ENCODE data around the gene TAF4.

TAF4 gene

DNA sequence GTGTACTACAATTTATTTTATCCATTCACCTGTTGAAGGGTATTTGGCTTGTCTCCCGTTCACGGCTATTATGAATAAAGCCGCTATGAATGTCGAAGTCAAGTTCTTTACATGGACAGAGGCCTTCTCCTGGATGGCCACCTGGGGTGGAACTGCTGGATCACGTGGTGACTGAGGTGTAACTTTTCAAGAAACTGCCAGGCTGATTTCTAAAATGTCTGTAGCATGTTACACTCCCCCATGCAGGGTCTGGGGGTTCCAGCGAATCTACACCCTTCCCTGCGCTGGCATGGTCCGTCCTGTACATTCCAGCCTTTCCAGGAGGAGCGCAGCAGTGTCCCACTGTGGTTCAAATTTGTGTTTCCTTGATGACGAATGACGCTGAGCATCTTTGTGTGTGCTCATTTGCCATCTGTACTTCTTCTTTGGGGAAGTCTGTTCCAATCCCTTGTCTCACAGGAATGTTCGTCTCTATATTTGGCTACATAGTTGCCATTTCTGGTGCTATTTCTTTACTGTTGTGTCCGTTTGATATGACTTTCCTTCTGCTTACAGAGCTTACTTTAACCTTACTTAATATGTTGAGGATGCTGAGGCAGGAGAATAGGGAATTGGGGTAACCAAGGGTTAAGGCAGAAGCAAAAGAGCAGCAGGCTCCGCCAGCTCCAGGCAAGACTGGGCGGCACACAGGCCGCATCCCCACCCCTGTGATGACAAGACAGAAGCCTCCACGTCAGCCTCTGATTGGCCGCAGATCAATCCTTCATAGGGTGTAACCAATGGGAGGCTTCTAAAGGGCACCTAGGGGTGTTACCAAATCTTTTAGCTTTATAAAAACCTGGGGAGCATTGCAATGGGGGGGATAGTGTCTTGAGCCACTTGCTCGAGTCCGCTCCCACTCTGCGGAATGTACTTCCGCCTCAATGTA, 106.6 kb downstream of the TAF4 start:
- TF ChIP-seq TAF1 (IDR thresholded peaks at IDR 0.05; ENCODE audit: borderline replicate concordance, low read depth, low read length) (no peak), POLR2A (IDR thresholded peaks at IDR 0.05; ENCODE audit: low read depth, low read length) (no peak), POLR2AphosphoS5 (IDR thresholded peaks at IDR 0.05; ENCODE audit: low read depth, low read length) (no peak)
- no peak for FAIRE-seq
- no peak for DNase-seq (ENCODE audit: insufficient read length)

DNA sequence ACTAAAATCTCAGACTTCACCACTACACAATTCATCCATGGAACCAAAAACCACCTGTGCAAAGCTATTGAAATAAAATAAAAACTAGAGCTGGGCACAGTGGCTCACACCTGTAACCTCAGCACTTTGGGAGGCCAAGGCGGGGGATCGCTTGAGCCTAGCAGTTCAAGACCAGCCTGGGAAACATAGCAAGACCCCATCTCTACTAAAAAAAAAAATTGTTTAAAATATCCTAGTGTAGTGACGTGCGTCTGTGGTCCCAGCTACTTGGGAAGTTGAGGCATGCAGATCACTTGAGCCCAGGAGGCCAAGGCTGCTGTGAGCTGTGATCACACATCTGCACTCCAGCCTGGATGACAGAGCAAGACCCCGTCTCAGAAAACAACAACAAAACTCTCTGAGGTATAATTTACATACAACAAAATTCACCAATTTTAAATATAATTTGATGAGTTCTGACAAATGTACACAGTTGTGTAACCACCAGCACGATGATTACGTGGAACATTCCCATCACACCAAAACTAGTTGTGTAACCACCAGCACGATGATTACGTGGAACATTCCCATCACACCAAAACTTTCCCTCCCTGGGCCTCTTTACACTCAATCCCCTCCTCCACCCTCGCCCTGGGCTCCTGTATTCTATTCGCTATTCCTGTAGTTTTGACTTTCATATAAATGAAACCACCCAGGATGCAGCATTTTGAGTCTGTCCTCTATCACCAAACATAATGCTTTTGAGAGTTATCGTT, 107.5 kb downstream of the TAF4 start:
- no peak for DNase-seq (ENCODE audit: insufficient read length)
- no peak for TF ChIP-seq POLR2AphosphoS5 (IDR thresholded peaks at IDR 0.05; ENCODE audit: low read depth, low read length)
- no peak for TF ChIP-seq TAF1 (IDR thresholded peaks at IDR 0.05; ENCODE audit: borderline replicate concordance, low read depth, low read length)
- no peak for FAIRE-seq

DNA sequence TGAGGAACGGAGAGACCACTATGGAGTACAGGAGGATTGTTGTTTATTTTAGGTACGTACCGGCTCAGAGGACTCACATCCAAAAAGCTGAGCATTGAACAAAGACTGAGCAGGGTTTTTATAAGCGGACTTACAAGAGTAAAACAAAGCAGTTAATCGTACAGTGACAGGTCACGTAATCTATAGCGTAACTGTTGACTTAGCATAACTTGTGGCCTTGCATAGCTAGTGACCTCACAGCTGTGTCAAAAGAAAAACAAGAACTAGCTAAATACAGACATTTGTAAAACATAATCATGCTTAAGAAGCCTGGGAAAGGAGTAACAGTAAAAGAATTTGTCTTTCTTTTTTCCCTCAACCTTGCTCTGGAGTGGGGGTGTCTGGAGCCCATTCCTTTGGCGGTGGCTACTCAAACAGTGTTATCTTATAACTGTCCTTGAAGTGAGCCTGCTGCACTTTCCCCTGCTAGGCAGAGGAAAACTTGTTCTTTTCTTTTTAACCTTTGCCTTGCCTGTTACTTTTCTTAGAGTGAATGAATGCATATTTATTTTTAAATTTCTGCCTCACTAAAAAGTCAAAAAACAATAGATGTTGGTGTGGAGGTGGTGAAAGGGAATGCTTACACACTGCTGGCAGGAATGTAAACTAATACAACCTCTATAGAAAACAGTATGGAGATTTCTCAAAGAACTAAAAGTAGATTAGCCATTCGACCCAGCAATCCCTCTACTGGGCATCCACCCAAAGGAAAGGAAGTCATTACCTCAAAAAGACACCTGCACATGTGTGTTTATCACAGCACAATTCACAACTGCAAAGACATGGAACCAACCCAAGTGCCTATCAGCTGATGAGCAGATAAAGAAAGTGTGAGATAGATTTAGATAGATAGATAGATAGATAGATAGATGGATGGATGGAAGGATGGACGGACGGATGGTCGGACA, 109.0 kb downstream of the TAF4 start:
- FAIRE-seq (no peak), DNase-seq (ENCODE audit: insufficient read length) (no peak)
- no peak for TF ChIP-seq POLR2AphosphoS5 (IDR thresholded peaks at IDR 0.05; ENCODE audit: low read depth, low read length)
- no peak for TF ChIP-seq POLR2A (IDR thresholded peaks at IDR 0.05; ENCODE audit: low read depth, low read length)
- no peak for TF ChIP-seq TAF1 (IDR thresholded peaks at IDR 0.05; ENCODE audit: borderline replicate concordance, low read depth, low read length)

DNA sequence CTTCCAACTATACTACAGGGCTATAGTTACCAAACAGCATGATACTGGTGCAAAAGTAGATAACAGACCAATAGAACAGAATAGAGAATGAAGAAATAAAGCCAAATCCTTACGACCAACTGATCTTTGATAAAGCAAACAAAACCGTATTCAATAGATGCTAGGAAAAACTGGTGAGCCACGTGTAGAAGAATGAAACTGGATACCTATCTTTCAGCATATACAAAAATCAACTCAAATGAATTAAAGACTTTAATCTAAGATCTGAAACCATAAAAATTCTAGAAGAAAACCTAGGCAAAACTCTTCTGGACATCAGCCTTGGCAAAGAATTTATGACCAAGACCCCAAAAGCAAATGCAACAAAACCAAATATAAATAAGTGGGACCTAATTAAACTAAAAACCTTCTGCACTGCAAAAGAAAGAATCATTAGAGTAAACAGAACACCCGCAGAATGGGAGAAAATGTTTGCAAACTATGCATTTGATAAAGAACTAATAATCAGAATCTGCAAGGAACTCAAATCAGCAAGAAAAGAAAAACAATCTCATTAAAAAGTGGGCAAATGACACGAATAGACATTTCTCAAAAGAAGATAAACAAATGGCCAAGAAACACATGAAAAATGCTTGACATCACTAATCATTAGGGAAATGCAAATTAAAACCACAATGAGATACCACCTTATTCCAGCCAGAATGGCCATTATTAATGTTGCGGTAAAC, 109.8 kb downstream of the TAF4 start:
- TF ChIP-seq POLR2A (IDR thresholded peaks at IDR 0.05; ENCODE audit: low read depth, low read length) (no peak), POLR2AphosphoS5 (IDR thresholded peaks at IDR 0.05; ENCODE audit: low read depth, low read length) (no peak), TAF1 (IDR thresholded peaks at IDR 0.05; ENCODE audit: borderline replicate concordance, low read depth, low read length) (no peak)
- DNase-seq (ENCODE audit: insufficient read length) (no peak), FAIRE-seq (no peak)

DNA sequence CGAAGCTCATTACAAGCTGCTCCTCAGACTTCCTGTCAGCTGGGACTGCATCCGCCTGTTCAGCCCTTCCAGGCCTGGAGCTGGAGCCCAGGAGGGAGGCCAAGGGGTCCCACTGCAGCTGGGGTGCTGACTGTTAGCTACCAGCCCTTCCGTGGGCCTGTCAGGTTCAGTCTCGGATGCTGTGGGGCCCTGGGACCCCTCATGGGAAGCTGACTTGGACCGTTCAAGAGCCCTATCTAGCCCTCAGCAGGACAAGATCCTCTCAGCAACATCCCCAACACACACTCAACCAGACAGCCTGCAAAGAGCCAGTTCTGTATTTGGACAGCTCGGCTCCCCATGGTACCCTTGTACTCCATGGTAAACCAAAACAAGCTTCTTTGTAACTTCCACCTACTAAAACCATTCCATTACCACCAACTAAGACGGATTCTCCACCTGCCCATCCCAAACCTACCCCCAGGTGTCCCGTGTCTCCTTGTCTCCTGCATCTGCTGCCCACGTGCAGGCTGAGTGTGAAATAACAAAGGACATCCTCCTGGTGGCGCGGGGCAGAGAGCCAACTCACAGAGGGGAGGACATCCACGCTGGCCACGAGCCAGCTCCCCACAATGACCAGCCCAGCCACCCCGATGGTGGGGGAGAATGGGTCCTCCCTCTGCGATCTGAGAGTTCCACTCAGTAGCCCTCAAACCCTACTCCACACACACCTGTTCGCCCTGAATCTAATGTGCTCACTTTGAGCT, 111.2 kb downstream of the TAF4 start:
- no peak for FAIRE-seq
- TF ChIP-seq POLR2AphosphoS5 (IDR thresholded peaks at IDR 0.05; ENCODE audit: low read depth, low read length) (no peak), TAF1 (IDR thresholded peaks at IDR 0.05; ENCODE audit: borderline replicate concordance, low read depth, low read length) (no peak), POLR2A (IDR thresholded peaks at IDR 0.05; ENCODE audit: low read depth, low read length) (no peak)

DNA sequence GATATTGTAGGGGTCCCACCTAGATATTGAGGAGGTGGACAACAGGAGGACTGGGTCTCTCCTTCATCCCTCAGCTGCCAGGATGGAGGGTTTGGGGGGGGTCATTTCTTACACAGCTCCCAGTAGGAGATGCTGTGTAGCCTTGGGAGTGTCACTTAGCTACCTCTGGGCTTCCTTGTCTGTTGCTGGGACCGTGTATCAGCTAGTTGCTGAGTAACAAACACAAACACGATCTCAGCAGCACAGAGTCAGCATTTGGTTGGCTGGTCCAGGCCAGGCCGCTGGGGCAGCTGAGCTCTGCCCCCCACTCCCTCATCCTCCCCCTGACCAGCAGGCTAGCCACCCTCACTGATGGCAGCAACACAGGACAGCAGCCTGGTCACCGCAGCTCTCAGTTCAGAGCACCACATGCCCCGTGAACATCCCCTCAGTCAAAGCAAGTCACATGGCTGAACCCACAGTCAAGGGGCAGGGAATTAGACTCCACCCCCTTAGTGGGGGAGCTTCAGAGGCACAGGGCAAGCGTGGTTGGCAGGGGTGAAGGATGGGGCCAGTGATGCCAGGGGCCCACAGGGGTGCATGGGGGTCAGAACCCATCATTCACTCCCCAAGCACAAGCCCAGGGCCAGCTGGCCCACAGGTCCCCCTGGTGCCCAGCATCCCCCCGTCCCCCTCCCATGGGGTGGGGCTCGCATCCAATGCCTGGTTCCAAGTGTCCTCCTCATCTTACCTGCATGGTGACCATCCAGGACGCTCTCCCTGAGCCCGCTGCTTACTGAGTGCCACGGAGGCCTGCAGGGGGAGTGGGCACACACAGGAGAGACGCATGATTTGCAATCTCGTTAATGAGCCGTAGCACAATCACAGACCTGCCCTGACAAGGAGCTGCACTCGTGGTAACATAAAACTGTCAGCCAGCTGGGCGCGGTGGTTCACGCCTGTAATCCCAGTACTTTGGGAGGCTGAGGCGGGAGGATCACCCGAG, 112.4 kb downstream of the TAF4 start:
- no peak for FAIRE-seq
- TF ChIP-seq TAF1 (IDR thresholded peaks at IDR 0.05; ENCODE audit: borderline replicate concordance, low read depth, low read length) (no peak), POLR2A (IDR thresholded peaks at IDR 0.05; ENCODE audit: low read depth, low read length) (no peak)
- no peak for DNase-seq (ENCODE audit: insufficient read length)

More for the DNA sequence above, 111.2 kb downstream of the TAF4 start:
- no peak for DNase-seq (ENCODE audit: insufficient read length)

DNA sequence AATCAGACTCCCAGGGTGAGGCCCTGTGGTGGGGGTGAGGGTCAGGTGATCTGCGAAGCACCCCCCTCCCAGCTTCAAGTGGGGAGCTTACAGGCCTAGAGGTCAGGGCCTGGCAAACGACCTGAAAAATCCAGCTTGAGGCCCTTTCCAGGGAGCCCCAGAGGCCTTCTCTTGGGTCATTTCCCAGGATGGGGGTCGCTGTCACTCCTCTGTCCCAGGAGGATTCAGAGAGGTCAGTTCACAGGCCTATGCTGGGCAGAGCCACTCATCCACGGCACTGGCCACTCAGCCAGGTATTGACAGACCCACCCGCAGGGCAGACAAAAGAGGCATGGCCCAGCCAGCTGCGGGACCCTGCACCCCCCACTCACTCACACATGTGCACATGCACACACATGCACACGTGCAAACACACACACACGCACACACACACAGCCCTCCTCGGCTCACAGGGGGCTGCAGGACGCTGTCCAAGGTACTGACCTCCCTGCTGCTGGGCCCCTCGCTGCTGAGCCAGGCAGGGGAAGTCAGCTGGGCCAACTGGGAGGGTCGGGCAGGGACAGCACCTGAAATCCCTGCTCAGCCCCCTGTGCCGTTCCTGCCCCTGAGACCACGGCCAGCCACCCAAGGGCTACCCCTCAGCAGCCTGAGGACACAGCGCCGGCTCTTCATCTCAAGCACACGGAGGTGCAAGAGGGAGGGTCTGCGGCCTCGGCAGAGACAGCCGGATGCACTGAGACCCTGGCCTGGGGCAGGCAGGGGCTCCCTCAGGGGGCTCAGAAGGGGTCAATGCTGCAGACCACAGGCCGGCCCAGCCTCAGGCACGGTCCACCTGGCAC, 113.8 kb downstream of the TAF4 start:
- no peak for FAIRE-seq
- no peak for DNase-seq (ENCODE audit: insufficient read length)

DNA sequence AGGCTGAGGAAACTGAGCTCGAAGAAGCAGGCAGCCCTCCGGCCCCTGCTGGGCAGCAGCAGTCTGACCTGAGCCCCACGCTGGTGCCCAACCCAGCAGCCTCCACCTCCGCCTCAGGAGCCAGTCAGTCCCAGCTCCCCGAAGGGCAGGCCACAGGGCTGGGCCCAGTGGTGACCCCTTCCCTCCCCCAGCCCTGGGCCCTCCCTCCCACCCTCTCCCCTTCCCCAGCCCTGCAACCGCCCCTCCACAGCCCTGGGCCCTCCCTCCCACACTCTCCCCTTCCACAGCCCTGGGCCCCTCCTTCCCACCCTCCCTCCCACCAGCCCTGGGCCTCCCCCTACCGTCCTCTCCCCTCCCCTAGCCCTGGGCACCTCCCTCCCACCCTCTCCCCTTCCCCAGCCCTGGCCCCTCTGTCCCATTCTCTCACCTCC, 115.0 kb downstream of the TAF4 start:
- FAIRE-seq (no peak), DNase-seq (ENCODE audit: insufficient read length) (no peak)
- TF ChIP-seq POLR2A (IDR thresholded peaks at IDR 0.05; ENCODE audit: low read depth, low read length), result no peak
- no peak for TF ChIP-seq TAF1 (IDR thresholded peaks at IDR 0.05; ENCODE audit: borderline replicate concordance, low read depth, low read length)
- no peak for TF ChIP-seq POLR2AphosphoS5 (IDR thresholded peaks at IDR 0.05; ENCODE audit: low read depth, low read length)

More for the DNA sequence above, 113.8 kb downstream of the TAF4 start:
- no peak for TF ChIP-seq POLR2AphosphoS5 (IDR thresholded peaks at IDR 0.05; ENCODE audit: low read depth, low read length)
- no peak for TF ChIP-seq TAF1 (IDR thresholded peaks at IDR 0.05; ENCODE audit: borderline replicate concordance, low read depth, low read length)
- TF ChIP-seq POLR2A (IDR thresholded peaks at IDR 0.05; ENCODE audit: low read depth, low read length), result no peak

All from GM12892 (cell line).